ENCODE results near the gene ADI1. TPM values are rescaled to one million over a fixed set of nuclear protein-coding genes. Genes with fewer than 3 reads are reported as not detected.
"Not testable (repeated sequence)": the region's sequence is repeated elsewhere in the genome, so short reads cannot be mapped to it uniquely, and the experiment has no call there.

Gene ADI1
- total RNA-seq, 1 donor, result 66.5 TPM

- DNase-seq (ENCODE audit: low read depth), result peak; percentile 69
- no peak overlapping the region for H3K4me3 ChIP-seq (ENCODE audit: low read depth, low read length)
- TF ChIP-seq CTCF (IDR thresholded peaks at IDR 0.05; ENCODE audit: insufficient read depth, low read depth, low read length), result no peak
These were observed 13.6 kb downstream of the ADI1 start for GRCh38 chr2:3505771-3506170.

GRCh38 chr2:3504741-3505140 lies 14.6 kb downstream of the ADI1 start:
- no peak for TF ChIP-seq CTCF (IDR thresholded peaks at IDR 0.05; ENCODE audit: insufficient read depth, low read depth, low read length)
- DNase-seq (ENCODE audit: low read depth), result no peak
- H3K4me3 ChIP-seq (ENCODE audit: low read depth, low read length), result no peak overlapping the region

GRCh38 chr2:3503483-3503882 lies 15.8 kb downstream of the ADI1 start:
- DNase-seq (ENCODE audit: low read depth), result no peak
- TF ChIP-seq CTCF (IDR thresholded peaks at IDR 0.05; ENCODE audit: insufficient read depth, low read depth, low read length), result no peak
- no peak overlapping the region for H3K4me3 ChIP-seq (ENCODE audit: low read depth, low read length)

GRCh38 chr2:3503046-3503445 lies 16.3 kb downstream of the ADI1 start:
- TF ChIP-seq CTCF (IDR thresholded peaks at IDR 0.05; ENCODE audit: insufficient read depth, low read depth, low read length), result no peak
- no peak for DNase-seq (ENCODE audit: low read depth)
- no peak overlapping the region for H3K4me3 ChIP-seq (ENCODE audit: low read depth, low read length)

GRCh38 chr2:3500326-3500899 lies 18.9 kb downstream of the ADI1 start:
- DNase-seq (ENCODE audit: low read depth), result no peak
- no peak for TF ChIP-seq CTCF (IDR thresholded peaks at IDR 0.05; ENCODE audit: insufficient read depth, low read depth, low read length)

GRCh38 chr2:3498783-3499394 lies 20.4 kb downstream of the ADI1 start:
- H3K4me3 ChIP-seq (ENCODE audit: low read depth, low read length), result no peak overlapping the region
- TF ChIP-seq CTCF (IDR thresholded peaks at IDR 0.05; ENCODE audit: insufficient read depth, low read depth, low read length), result no peak
- DNase-seq (ENCODE audit: low read depth), result no peak

More at GRCh38 chr2:3500326-3500899, 18.9 kb downstream of the ADI1 start:
- H3K4me3 ChIP-seq (ENCODE audit: low read depth, low read length), result no peak overlapping the region

- DNase-seq (ENCODE audit: low read depth), result not testable (repeated sequence)
These were observed 22.6 kb downstream of the ADI1 start for GRCh38 chr2:3496708-3497080.

More at GRCh38 chr2:3496708-3497080, 22.6 kb downstream of the ADI1 start:
- H3K4me3 ChIP-seq (ENCODE audit: low read depth, low read length), result not testable (repeated sequence)

All from fibroblast of villous mesenchyme (primary cell).